ENCODE results near the gene SLC1A2.

The SLC1A2 gene

GRCh38 chr11:35324183-35324886 is 95.0 kb downstream of the SLC1A2 start:
- Histone ChIP-seq H3K4me3 (ENCODE audit: low read length, poor library complexity, severe bottlenecking) (no peak overlapping the region), H3K4me1 (ENCODE audit: insufficient read depth, low read length, poor library complexity, severe bottlenecking) (peaks cover 4% of the 10 kb centered on the region), H3K27me3 (ENCODE audit: insufficient read depth, low read length, poor library complexity, severe bottlenecking) (no peaks in the 10 kb centered on the region), H3K79me2 (ENCODE audit: insufficient read depth, low read length) (no peaks in the 10 kb centered on the region), H3K36me3 (ENCODE audit: insufficient read depth, low read length) (no peaks in the 10 kb centered on the region), H4K20me1 (ENCODE audit: insufficient read depth, low read length, poor library complexity, severe bottlenecking) (no peaks in the 10 kb centered on the region), H3K9ac (ENCODE audit: low read depth, low read length, poor library complexity, severe bottlenecking) (no peak overlapping the region), H3K4me2 (ENCODE audit: low read depth, low read length, poor library complexity, severe bottlenecking) (no peak overlapping the region), H2AFZ (ENCODE audit: low read length) (no peak overlapping the region), H3F3A (ENCODE audit: low read depth) (no peaks in the 10 kb centered on the region), H3K9me2 (replicated peaks; ENCODE audit: low read depth, low read length) (no peaks in the 10 kb centered on the region), H3K9me3 (ENCODE audit: insufficient read depth, low read depth, low read length) (no peaks in the 10 kb centered on the region)
- TF ChIP-seq CTCF (conservative IDR thresholded peaks at IDR 0.05; ENCODE audit: low read length) (no peak), EZH2phosphoT487 (IDR thresholded peaks at IDR 0.05; ENCODE audit: borderline replicate concordance) (no peak)

- Histone ChIP-seq H3K4me3 (ENCODE audit: low read length, poor library complexity, severe bottlenecking) (no peak overlapping the region), H3K36me3 (ENCODE audit: insufficient read depth, low read length) (no peaks in the 10 kb centered on the region), H2AFZ (ENCODE audit: low read length) (no peak overlapping the region), H3K79me2 (ENCODE audit: insufficient read depth, low read length) (no peaks in the 10 kb centered on the region), H3K4me1 (ENCODE audit: insufficient read depth, low read length, poor library complexity, severe bottlenecking) (peaks cover 12% of the 10 kb centered on the region), H3K9me3 (ENCODE audit: insufficient read depth, low read depth, low read length) (no peaks in the 10 kb centered on the region), H4K20me1 (ENCODE audit: insufficient read depth, low read length, poor library complexity, severe bottlenecking) (no peaks in the 10 kb centered on the region), H3K9ac (ENCODE audit: low read depth, low read length, poor library complexity, severe bottlenecking) (no peak overlapping the region), H3F3A (ENCODE audit: low read depth) (no peaks in the 10 kb centered on the region), H3K9me2 (replicated peaks; ENCODE audit: low read depth, low read length) (no peaks in the 10 kb centered on the region), H3K27me3 (ENCODE audit: insufficient read depth, low read length, poor library complexity, severe bottlenecking) (no peaks in the 10 kb centered on the region), H3K4me2 (ENCODE audit: low read depth, low read length, poor library complexity, severe bottlenecking) (no peak overlapping the region)
- TF ChIP-seq CTCF (conservative IDR thresholded peaks at IDR 0.05; ENCODE audit: low read length) (no peak), EZH2phosphoT487 (IDR thresholded peaks at IDR 0.05; ENCODE audit: borderline replicate concordance) (no peak)
Measured at GRCh38 chr11:35323076-35323868, 96.1 kb downstream of the SLC1A2 start.

- H3K4me1 ChIP-seq (ENCODE audit: insufficient read depth, low read length, poor library complexity, severe bottlenecking) = peaks cover 15% of the 10 kb centered on the region
Measured at GRCh38 chr11:35322318-35322979, 96.9 kb downstream of the SLC1A2 start.

More at GRCh38 chr11:35322318-35322979, 96.9 kb downstream of the SLC1A2 start:
- Histone ChIP-seq H3K27me3 (ENCODE audit: insufficient read depth, low read length, poor library complexity, severe bottlenecking) (no peaks in the 10 kb centered on the region), H4K20me1 (ENCODE audit: insufficient read depth, low read length, poor library complexity, severe bottlenecking) (no peaks in the 10 kb centered on the region), H3K36me3 (ENCODE audit: insufficient read depth, low read length) (no peaks in the 10 kb centered on the region), H3K9me3 (ENCODE audit: insufficient read depth, low read depth, low read length) (no peaks in the 10 kb centered on the region), H2AFZ (ENCODE audit: low read length) (no peak overlapping the region), H3F3A (ENCODE audit: low read depth) (no peaks in the 10 kb centered on the region), H3K79me2 (ENCODE audit: insufficient read depth, low read length) (no peaks in the 10 kb centered on the region), H3K4me2 (ENCODE audit: low read depth, low read length, poor library complexity, severe bottlenecking) (no peak overlapping the region), H3K9ac (ENCODE audit: low read depth, low read length, poor library complexity, severe bottlenecking) (no peak overlapping the region), H3K9me2 (replicated peaks; ENCODE audit: low read depth, low read length) (no peaks in the 10 kb centered on the region), H3K4me3 (ENCODE audit: low read length, poor library complexity, severe bottlenecking) (no peak overlapping the region)
- TF ChIP-seq CTCF (conservative IDR thresholded peaks at IDR 0.05; ENCODE audit: low read length) (no peak), EZH2phosphoT487 (IDR thresholded peaks at IDR 0.05; ENCODE audit: borderline replicate concordance) (no peak)

All from Loucy (cell line).